Measurements from ENCODE around the gene ACOT13.
"Not testable (repeated sequence)": the region's sequence is repeated elsewhere in the genome, so short reads cannot be mapped to it uniquely, and the experiment has no call there.

ACOT13 gene

DNA sequence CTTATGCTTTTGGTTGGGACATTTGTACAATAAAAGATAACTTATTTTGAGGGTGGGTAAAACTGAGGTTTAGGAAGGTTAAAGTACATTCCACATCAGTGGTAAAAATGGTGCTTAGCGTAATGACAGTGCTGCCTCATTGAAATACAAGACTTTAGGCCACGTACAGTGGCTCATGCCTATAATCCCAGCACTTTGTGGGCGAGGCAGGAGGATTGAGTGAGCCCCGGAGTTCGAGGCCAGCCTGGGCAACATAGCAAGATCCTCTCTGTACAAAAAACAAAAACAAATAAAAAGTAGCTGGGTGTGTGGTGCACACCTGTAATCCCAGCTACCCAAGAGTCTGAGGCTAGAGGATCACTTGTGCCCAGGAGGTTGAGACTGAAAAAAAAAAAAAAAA is 18.6 kb upstream of the ACOT13 start:
- Histone ChIP-seq H3K9me3 (ENCODE audit: control insufficient read depth, insufficient read depth, low read length) (no peaks in the 10 kb centered on the region), H3K9ac (ENCODE audit: low read depth, low read length) (no peak overlapping the region), H3K36me3 (ENCODE audit: insufficient read depth, low read length) (peaks cover 13% of the 10 kb centered on the region), H3K4me1 (ENCODE audit: insufficient read depth, low read length) (peaks cover 2% of the 10 kb centered on the region; the same call in 1 of the 2 replicates)

GRCh38 chr6:24649691-24650090 is 17.2 kb upstream of the ACOT13 start:
- H3K9me3 ChIP-seq (ENCODE audit: control insufficient read depth, insufficient read depth, low read length): no peaks in the 10 kb centered on the region
- H3K9ac ChIP-seq (ENCODE audit: low read depth, low read length): no peak overlapping the region
- H3K4me1 ChIP-seq (ENCODE audit: insufficient read depth, low read length): peaks cover 2% of the 10 kb centered on the region; the same call in 1 of the 2 replicates
- peaks cover 15% of the 10 kb centered on the region for H3K36me3 ChIP-seq (ENCODE audit: insufficient read depth, low read length)

- Histone ChIP-seq H3K36me3 (ENCODE audit: insufficient read depth, low read length) (peaks cover 15% of the 10 kb centered on the region), H3K9me3 (ENCODE audit: control insufficient read depth, insufficient read depth, low read length) (no peaks in the 10 kb centered on the region), H3K9ac (ENCODE audit: low read depth, low read length) (no peak overlapping the region), H3K4me1 (ENCODE audit: insufficient read depth, low read length) (peaks cover 2% of the 10 kb centered on the region; the same call in 1 of the 2 replicates)
Measured at GRCh38 chr6:24650365-24650764, 16.5 kb upstream of the ACOT13 start.

- H3K36me3 ChIP-seq (ENCODE audit: insufficient read depth, low read length): peaks cover 14% of the 10 kb centered on the region
- no peaks in the 10 kb centered on the region for H3K9me3 ChIP-seq (ENCODE audit: control insufficient read depth, insufficient read depth, low read length)
- H3K9ac ChIP-seq (ENCODE audit: low read depth, low read length): no peak overlapping the region
- peaks cover 16% of the 10 kb centered on the region for H3K4me1 ChIP-seq (ENCODE audit: insufficient read depth, low read length)
Measured at GRCh38 chr6:24655215-24655614, 11.7 kb upstream of the ACOT13 start.

DNA sequence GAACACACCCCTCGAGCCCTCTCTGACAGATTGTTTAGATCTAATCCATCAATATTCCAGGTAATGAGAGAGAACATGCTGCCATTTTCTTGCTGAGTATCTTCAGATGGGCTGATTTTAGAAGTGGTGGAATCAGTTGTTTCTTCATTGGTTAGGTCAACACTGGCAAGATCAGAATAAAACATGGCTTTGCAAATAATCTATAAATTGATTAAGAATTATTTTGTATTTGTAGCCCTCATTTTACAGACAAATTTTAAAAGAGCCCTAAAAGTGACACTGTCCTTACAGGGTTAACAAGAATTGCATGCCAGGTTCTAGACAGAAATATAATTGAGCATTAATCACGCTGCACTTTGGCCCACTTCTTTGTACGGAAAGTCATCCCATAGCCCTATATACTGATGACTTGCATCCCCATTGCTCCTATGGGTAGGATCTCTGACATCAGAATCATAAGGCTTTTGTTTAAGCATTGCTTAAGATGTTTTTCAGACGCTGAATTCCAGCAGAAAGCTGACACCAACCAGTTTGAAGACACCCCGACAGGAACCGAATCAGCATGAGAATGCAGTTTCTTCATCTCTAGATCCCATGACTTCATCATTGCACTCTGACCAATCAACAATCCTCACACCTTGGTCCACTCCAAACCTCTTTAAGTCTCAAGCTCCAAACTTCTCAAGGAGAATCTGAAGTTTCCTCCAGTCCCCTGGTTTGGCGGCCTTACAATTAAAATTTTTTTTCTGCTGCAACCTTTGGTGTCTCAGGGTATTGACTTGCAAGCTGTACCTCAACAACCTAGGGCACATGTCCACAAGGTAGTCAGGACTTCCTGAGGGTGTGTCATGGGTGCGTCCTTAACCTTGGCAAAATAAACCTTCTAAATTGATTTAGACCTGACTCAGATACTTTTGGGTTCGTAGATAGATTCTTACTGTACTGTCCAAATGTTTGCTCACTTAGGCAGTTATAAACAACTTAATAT is 8.0 kb upstream of the ACOT13 start:
- Histone ChIP-seq H3K36me3 (ENCODE audit: insufficient read depth, low read length) (peaks cover 7% of the 10 kb centered on the region; the same call in 1 of the 2 replicates), H3K9ac (ENCODE audit: low read depth, low read length) (no peak overlapping the region), H3K9me3 (ENCODE audit: control insufficient read depth, insufficient read depth, low read length) (no peaks in the 10 kb centered on the region), H3K4me1 (ENCODE audit: insufficient read depth, low read length) (peaks cover 17% of the 10 kb centered on the region)

DNA sequence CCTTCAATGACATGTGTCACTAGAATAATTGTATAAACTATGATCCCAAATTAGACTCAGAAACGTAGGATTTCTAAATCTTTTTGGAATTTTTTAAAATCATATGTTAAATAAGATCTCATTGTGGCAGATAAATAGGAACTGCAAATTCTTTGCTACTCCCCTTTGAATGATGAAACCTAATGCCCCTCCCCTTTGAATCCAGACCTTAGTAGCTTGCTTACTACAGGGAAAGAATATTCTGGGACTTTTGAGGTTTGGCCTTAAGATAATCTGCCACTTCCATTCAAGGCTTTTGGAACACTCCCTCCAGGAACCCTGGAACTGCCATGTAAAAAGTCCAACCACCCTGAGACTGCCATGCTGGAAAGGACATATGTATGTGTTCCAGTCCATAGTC is 7.3 kb upstream of the ACOT13 start:
- Histone ChIP-seq H3K9me3 (ENCODE audit: control insufficient read depth, insufficient read depth, low read length) (no peaks in the 10 kb centered on the region), H3K4me1 (ENCODE audit: insufficient read depth, low read length) (peaks cover 17% of the 10 kb centered on the region), H3K36me3 (ENCODE audit: insufficient read depth, low read length) (peaks cover 9% of the 10 kb centered on the region; the same call in 1 of the 2 replicates), H3K9ac (ENCODE audit: low read depth, low read length) (no peak overlapping the region)

GRCh38 chr6:24660105-24660504 is 6.8 kb upstream of the ACOT13 start:
- no peaks in the 10 kb centered on the region for H3K9me3 ChIP-seq (ENCODE audit: control insufficient read depth, insufficient read depth, low read length)
- peaks cover 13% of the 10 kb centered on the region; the same call in 1 of the 2 replicates for H3K36me3 ChIP-seq (ENCODE audit: insufficient read depth, low read length)
- no peak overlapping the region for H3K9ac ChIP-seq (ENCODE audit: low read depth, low read length)
- peaks cover 17% of the 10 kb centered on the region for H3K4me1 ChIP-seq (ENCODE audit: insufficient read depth, low read length)

GRCh38 chr6:24661759-24662158 is 5.1 kb upstream of the ACOT13 start:
- H3K9ac ChIP-seq (ENCODE audit: low read depth, low read length); H3K9me3 ChIP-seq (ENCODE audit: control insufficient read depth, insufficient read depth, low read length): not testable (repeated sequence)
- peaks cover 17% of the 10 kb centered on the region for H3K4me1 ChIP-seq (ENCODE audit: insufficient read depth, low read length)
- H3K36me3 ChIP-seq (ENCODE audit: insufficient read depth, low read length): peaks cover 14% of the 10 kb centered on the region; the same call in 1 of the 2 replicates

- Histone ChIP-seq H3K4me1 (ENCODE audit: insufficient read depth, low read length) (peaks cover 17% of the 10 kb centered on the region), H3K9me3 (ENCODE audit: control insufficient read depth, insufficient read depth, low read length) (no peaks in the 10 kb centered on the region), H3K9ac (ENCODE audit: low read depth, low read length) (no peak overlapping the region), H3K36me3 (ENCODE audit: insufficient read depth, low read length) (peaks cover 14% of the 10 kb centered on the region; the same call in 1 of the 2 replicates)
Measured at GRCh38 chr6:24662236-24662635, 4.6 kb upstream of the ACOT13 start.

GRCh38 chr6:24663189-24663588 is 3.7 kb upstream of the ACOT13 start:
- H3K4me1 ChIP-seq (ENCODE audit: insufficient read depth, low read length): peaks cover 17% of the 10 kb centered on the region
- no peaks in the 10 kb centered on the region for H3K9me3 ChIP-seq (ENCODE audit: control insufficient read depth, insufficient read depth, low read length)
- no peak overlapping the region for H3K9ac ChIP-seq (ENCODE audit: low read depth, low read length)
- peaks cover 14% of the 10 kb centered on the region; the same call in 1 of the 2 replicates for H3K36me3 ChIP-seq (ENCODE audit: insufficient read depth, low read length)

GRCh38 chr6:24664046-24664987 is 2.6 kb upstream of the ACOT13 start:
- H3K4me1 ChIP-seq (ENCODE audit: insufficient read depth, low read length): peaks cover 10% of the 10 kb centered on the region
- H3K9me3 ChIP-seq (ENCODE audit: control insufficient read depth, insufficient read depth, low read length): no peaks in the 10 kb centered on the region
- H3K9ac ChIP-seq (ENCODE audit: low read depth, low read length): no peak overlapping the region
- peaks cover 14% of the 10 kb centered on the region; the same call in 1 of the 2 replicates for H3K36me3 ChIP-seq (ENCODE audit: insufficient read depth, low read length)

GRCh38 chr6:24666097-24666640 is 708 bp upstream of the ACOT13 start:
- H3K4me1 ChIP-seq (ENCODE audit: insufficient read depth, low read length): no peaks in the 10 kb centered on the region
- peaks cover 17% of the 10 kb centered on the region; the same call in 1 of the 2 replicates for H3K36me3 ChIP-seq (ENCODE audit: insufficient read depth, low read length)
- H3K9me3 ChIP-seq (ENCODE audit: control insufficient read depth, insufficient read depth, low read length): 0 out of 2 replicates have a peak, but pooled peaks cover 5% of the 10 kb centered on the region
- peak overlapping the region; percentile 95 for H3K9ac ChIP-seq (ENCODE audit: low read depth, low read length)

DNA sequence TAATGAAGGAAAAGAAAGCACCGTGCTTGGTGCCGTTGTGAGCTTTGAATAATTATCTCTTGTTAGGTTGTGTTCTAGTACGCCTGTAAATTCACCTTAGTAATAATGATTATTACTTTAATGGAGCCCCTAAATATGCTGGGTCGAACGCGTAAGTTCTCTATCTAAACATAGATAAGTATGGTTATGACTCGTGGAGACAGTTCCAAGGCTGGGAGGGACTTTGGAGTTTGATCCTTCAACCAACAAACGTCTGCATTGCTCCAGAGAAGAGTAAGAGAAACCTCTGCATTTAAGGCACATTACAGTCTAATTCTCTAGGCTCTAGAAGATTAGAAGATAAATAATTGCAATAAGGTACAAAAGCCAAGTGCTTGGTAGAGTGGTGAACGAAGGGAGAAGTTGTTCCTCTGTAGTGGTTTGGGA is 514 bp downstream of the ACOT13 start:
- Histone ChIP-seq H3K9me3 (ENCODE audit: control insufficient read depth, insufficient read depth, low read length) (peaks cover 11% of the 10 kb centered on the region), H3K4me1 (ENCODE audit: insufficient read depth, low read length) (no peaks in the 10 kb centered on the region), H3K9ac (ENCODE audit: low read depth, low read length) (peak overlapping the region; percentile 95), H3K36me3 (ENCODE audit: insufficient read depth, low read length) (peaks cover 17% of the 10 kb centered on the region; the same call in 1 of the 2 replicates)
